PC-9 (cell line): Measurements from ENCODE around the gene PARVG. TPM values are rescaled to one million over a fixed set of nuclear protein-coding genes. Genes with fewer than 3 reads are reported as not detected.

Experiments
- BruUV-seq: library from RNA; stranded (reverse); fragments of 400-500 nt; replicated peaks from 2 replicates; lab custom pipeline; 2021; lab: Mats Ljungman, UMichigan
- CTCF ChIA-PET: fragments of 300-600 bp; sonication (Branson Sonifier 250); formaldehyde crosslinking; loops from one replicate; lab custom pipeline; 2022; ENCODE audit warnings: antibody characterized with exemption; lab: Charles Lee
- POLR2A ChIA-PET: fragments of 300-600 bp; sonication (Branson Sonifier 250); formaldehyde crosslinking; loops from one replicate; lab custom pipeline; 2022; ENCODE audit warnings: antibody characterized with exemption; ENCODE audit not compliant: unreplicated experiment; lab: Charles Lee
- DNase-seq, 2 experiments: peaks; one replicate each; pipeline versions ENCODE4 v3.0.0 to v3.0.0-alpha.2; 2015 to 2022; ENCODE audit warnings: mixed read lengths in 1 of 2
- H2AFZ ChIP-seq: fragments of 200-600 bp; sonication (generic); 2 replicates; pipeline ENCODE4 v1.8.1; 2017; ENCODE audit warnings: antibody characterized with exemption
- H3F3A ChIP-seq: fragments of 200-600 bp; sonication (generic); 2 replicates; pipeline ENCODE4 v1.8.1; 2017; ENCODE audit warnings: antibody characterized with exemption, mild to moderate bottlenecking, low read depth; ENCODE audit not compliant: insufficient read depth
- H3K27ac ChIP-seq: fragments of 200-600 bp; sonication (generic); 2 replicates; pipeline ENCODE4 v1.6.1; 2016; ENCODE audit warnings: mixed run types
- H3K27me3 ChIP-seq: fragments of 200-600 bp; sonication (generic); 2 replicates; pipeline ENCODE4 v1.6.1; 2016; ENCODE audit warnings: low read depth, mixed run types; ENCODE audit not compliant: insufficient read depth
- H3K36me3 ChIP-seq: fragments of 200-600 bp; sonication (generic); 2 replicates; pipeline ENCODE4 v1.6.1; 2016; ENCODE audit warnings: low read depth, mixed run types
- H3K4me1 ChIP-seq: fragments of 200-600 bp; sonication (generic); replicated peaks from 2 replicates; pipeline ENCODE4 v1.6.1; 2016; ENCODE audit warnings: mixed run types; ENCODE audit not compliant: insufficient read depth
- H3K4me2 ChIP-seq: fragments of 200-600 bp; sonication (generic); 2 replicates; pipeline ENCODE4 v1.6.1; 2017; ENCODE audit warnings: mixed run types
- H3K4me3 ChIP-seq: fragments of 200-600 bp; sonication (generic); 2 replicates; pipeline ENCODE4 v1.6.1; 2016; ENCODE audit warnings: mixed run types
- H3K79me2 ChIP-seq: fragments of 200-600 bp; sonication (generic); 2 replicates; pipeline ENCODE4 v1.6.1; 2017; ENCODE audit warnings: low read depth, mixed run types
- H3K9me2 ChIP-seq: fragments of 200-600 bp; sonication (generic); 2 replicates; pipeline ENCODE4 v1.8.1; 2017; ENCODE audit warnings: mild to moderate bottlenecking; ENCODE audit not compliant: insufficient read depth
- H3K9me3 ChIP-seq: fragments of 200-600 bp; sonication (generic); 2 replicates; pipeline ENCODE4 v1.8.1; 2016; ENCODE audit warnings: low read depth; ENCODE audit not compliant: insufficient read depth
- H4K20me1 ChIP-seq: fragments of 200-600 bp; sonication (generic); 2 replicates; pipeline ENCODE4 v1.8.1; 2017; ENCODE audit not compliant: insufficient read depth
- EZH2 ChIP-seq: fragments of 200-600 bp; sonication (generic); IDR thresholded peaks from 2 replicates; pipeline ENCODE4 v1.8.0; 2017; ENCODE audit warnings: antibody characterized with exemption, low read depth
- intact Hi-C: fragments of 100-400 bp; cut with micrococcal nuclease; formaldehyde crosslinking; loops from one replicate; pipeline ENCODE4 v1.10.0; 2022; ENCODE audit not compliant: unreplicated experiment
- total RNA-seq: library from RNA; stranded (reverse); gene quantifications from 2 replicates; pipeline ENCODE4 v1.2.3, GENCODE V29; 2021
- TF ChIP-seq, protein P1 (sequence below): fragments of 200-600 bp; sonication (generic); conservative IDR thresholded peaks from 2 replicates; pipeline ENCODE4 v1.6.1; 2017; ENCODE audit warnings: mixed run types, antibody characterized with exemption, mild to moderate bottlenecking, moderate library complexity

PARVG gene
- total RNA-seq, 1 experiment from 2014 or later = not detected

DNA sequence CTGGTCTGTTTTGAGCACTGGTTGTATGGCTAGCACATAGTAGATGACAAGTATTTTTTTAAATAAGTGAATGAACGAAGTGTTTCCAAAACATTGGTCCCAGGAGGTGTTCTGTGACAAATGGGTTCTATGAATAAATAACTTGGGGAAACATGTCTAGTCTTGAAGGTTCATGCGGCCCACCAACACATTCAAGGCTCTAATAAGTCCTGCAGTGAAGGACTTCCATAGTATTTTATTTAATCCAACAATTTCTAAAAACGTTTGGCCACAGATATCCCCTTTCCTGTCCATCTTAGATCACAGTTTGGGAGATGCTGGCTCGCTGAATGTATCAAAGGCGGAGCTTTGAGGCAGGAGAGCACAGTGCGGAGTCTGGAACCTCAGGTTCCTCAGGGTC, 22.5 kb downstream of the PARVG start:
- H3K9me3 ChIP-seq = peaks cover 2% of the 10 kb centered on the region; the same call in 1 of the 2 replicates
- H3K27ac ChIP-seq = no peak overlapping the region
- peaks cover 79% of the 10 kb centered on the region for H3K27me3 ChIP-seq
- CTCF ChIA-PET = no interaction called here
- no peaks in the 10 kb centered on the region for H3K79me2 ChIP-seq
- H3K4me1 ChIP-seq = no peaks in the 10 kb centered on the region
- no peaks in the 10 kb centered on the region for H3F3A ChIP-seq
- H3K4me3 ChIP-seq = no peak overlapping the region
- H4K20me1 ChIP-seq = no peaks in the 10 kb centered on the region
- H3K36me3 ChIP-seq = no peaks in the 10 kb centered on the region
- POLR2A ChIA-PET = no interaction called here
- H3K9me2 ChIP-seq = no peaks in the 10 kb centered on the region
- intact Hi-C loops = no loop called here
- no peak for DNase-seq
- TF ChIP-seq, protein P1, sequence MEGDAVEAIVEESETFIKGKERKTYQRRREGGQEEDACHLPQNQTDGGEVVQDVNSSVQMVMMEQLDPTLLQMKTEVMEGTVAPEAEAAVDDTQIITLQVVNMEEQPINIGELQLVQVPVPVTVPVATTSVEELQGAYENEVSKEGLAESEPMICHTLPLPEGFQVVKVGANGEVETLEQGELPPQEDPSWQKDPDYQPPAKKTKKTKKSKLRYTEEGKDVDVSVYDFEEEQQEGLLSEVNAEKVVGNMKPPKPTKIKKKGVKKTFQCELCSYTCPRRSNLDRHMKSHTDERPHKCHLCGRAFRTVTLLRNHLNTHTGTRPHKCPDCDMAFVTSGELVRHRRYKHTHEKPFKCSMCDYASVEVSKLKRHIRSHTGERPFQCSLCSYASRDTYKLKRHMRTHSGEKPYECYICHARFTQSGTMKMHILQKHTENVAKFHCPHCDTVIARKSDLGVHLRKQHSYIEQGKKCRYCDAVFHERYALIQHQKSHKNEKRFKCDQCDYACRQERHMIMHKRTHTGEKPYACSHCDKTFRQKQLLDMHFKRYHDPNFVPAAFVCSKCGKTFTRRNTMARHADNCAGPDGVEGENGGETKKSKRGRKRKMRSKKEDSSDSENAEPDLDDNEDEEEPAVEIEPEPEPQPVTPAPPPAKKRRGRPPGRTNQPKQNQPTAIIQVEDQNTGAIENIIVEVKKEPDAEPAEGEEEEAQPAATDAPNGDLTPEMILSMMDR = no peak
- TF ChIP-seq EZH2 = no peak
- no peak overlapping the region for H2AFZ ChIP-seq
- no TSS peak for BruUV-seq
- no peak overlapping the region for H3K4me2 ChIP-seq

DNA sequence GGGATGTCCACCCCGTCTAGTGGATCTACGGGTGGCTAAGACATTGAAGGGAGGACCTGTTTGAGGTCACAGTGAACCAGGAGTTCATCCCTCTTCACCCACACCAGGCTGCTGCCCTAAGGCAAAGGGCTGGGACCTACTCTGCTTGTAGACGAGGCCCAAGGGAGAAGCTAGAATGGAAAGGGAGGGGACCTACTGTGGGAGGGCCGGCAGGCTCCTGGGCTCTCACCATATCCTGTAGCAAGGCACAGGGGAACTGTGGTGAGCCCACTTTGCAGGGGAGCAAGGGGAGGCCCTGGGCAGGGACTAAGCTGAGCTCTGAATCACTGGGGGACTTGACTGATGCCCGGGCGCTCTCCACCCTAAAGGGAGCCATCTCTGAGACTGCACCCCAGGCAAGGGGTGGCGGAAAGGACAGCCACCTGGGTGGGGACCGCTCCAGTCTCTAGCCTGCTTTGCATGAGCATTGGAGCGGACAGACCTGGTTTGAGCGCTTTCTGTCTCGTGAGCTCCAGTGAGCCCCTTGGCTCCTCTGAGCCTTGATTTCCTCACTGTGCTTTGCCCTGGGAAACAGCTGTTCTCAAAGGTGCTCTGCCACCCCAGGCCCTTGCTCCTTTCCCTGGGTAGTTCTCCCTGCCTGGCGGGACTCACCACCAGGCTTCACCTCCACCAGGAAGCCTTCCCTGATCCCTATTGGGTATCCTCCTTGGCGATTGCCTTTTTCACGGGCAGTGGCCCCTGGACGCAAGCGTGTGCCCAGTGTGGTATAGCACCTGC, 24.2 kb downstream of the PARVG start:
- BruUV-seq = no TSS peak
- TF ChIP-seq, protein P1 = no peak
- TF ChIP-seq EZH2 = no peak
- no peaks in the 10 kb centered on the region for H3K79me2 ChIP-seq
- ChIA-PET CTCF (no interaction called here), POLR2A (no interaction called here)
- no peaks in the 10 kb centered on the region for H4K20me1 ChIP-seq
- H3F3A ChIP-seq = no peaks in the 10 kb centered on the region
- no peak overlapping the region for H3K27ac ChIP-seq
- H2AFZ ChIP-seq = no peak overlapping the region
- H3K4me2 ChIP-seq = no peak overlapping the region
- no peak for DNase-seq
- no peak overlapping the region for H3K4me3 ChIP-seq
- peaks cover 10% of the 10 kb centered on the region; the same call in 1 of the 2 replicates for H3K9me3 ChIP-seq
- H3K27me3 ChIP-seq = peaks cover 78% of the 10 kb centered on the region
- H3K4me1 ChIP-seq = no peaks in the 10 kb centered on the region
- no peaks in the 10 kb centered on the region for H3K36me3 ChIP-seq
- H3K9me2 ChIP-seq = no peaks in the 10 kb centered on the region
- intact Hi-C loops = no loop called here

DNA sequence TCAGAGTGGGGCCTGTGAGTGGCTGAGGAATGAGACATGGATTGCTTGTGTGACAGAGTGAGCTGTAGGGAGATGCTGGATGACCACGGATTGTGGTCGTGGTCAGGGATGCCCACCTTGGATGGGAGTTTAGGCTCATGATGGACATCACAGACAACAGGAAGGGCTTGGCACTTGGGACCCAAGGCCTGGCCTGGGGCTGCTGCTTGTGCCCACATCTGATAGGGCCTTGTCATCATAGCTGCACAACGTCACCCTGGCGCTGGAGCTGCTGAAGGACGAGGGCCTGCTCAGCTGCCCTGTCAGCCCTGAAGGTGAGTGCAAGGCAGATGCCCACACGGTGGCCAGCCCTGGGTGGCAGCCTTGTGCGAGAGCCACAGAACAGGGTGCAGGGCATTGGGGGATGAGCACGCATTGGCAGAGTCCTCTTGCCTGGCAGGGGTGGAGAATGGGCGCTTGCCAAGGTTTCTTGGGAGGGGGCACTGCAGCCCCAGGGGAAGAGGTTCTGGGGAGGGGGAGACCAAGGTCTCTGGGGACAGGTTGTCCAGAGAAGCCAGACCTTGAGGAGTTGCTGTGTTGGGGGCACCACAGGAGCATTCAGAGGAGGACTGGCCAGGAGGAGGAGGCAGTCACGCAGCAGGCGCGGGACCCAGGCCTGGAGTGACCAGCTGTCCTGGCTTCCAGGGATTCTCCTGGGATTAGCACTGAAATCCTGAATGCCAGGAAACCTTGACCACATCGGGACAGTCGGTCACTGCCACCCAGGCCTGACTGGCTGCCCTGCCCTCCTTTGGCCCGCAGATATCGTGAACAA, 25.0 kb downstream of the PARVG start:
- Histone ChIP-seq H3K79me2 (no peaks in the 10 kb centered on the region), H3K4me1 (no peaks in the 10 kb centered on the region), H3K4me2 (no peak overlapping the region), H2AFZ (no peak overlapping the region), H3K27me3 (peaks cover 74% of the 10 kb centered on the region), H4K20me1 (no peaks in the 10 kb centered on the region), H3F3A (no peaks in the 10 kb centered on the region), H3K9me3 (peaks cover 10% of the 10 kb centered on the region; the same call in 1 of the 2 replicates), H3K27ac (no peak overlapping the region), H3K36me3 (no peaks in the 10 kb centered on the region), H3K4me3 (no peak overlapping the region), H3K9me2 (no peaks in the 10 kb centered on the region)
- CTCF ChIA-PET = no interaction called here
- DNase-seq = no peak
- POLR2A ChIA-PET = no interaction called here
- intact Hi-C loops = no loop called here
- BruUV-seq = no TSS peak
- TF ChIP-seq, protein P1 = no peak
- TF ChIP-seq EZH2 = no peak
